Endometrium (tissue), 2 donors: ENCODE results near the gene IRF8.

Experiments used
- FAIRE-seq: peaks from 2 replicates; lab custom pipeline; 2012; peaks lifted over from hg19 to GRCh38; lab: Jason Lieb, UNC
- donor health status: control.
- donor health status: control.

Gene IRF8

GRCh38 chr16:85960486-85961046, 61.6 kb downstream of the IRF8 start:
- FAIRE-seq = no peak

GRCh38 chr16:85961988-85962915, 63.3 kb downstream of the IRF8 start:
- FAIRE-seq = no peak

GRCh38 chr16:85963753-85964285, 64.9 kb downstream of the IRF8 start:
- peak; percentile 74 for FAIRE-seq

- FAIRE-seq = no peak
Observed at GRCh38 chr16:85965125-85965524, 66.2 kb downstream of the IRF8 start.

- no peak for FAIRE-seq
Observed at GRCh38 chr16:85967111-85967510, 68.1 kb downstream of the IRF8 start.

GRCh38 chr16:85968041-85968920, 69.3 kb downstream of the IRF8 start:
- FAIRE-seq = no peak

- FAIRE-seq = no peak
Observed at GRCh38 chr16:85969159-85969558, 70.2 kb downstream of the IRF8 start.

GRCh38 chr16:85969591-85969990, 70.6 kb downstream of the IRF8 start:
- FAIRE-seq = no peak

GRCh38 chr16:85970016-85970733, 71.2 kb downstream of the IRF8 start:
- no peak for FAIRE-seq

GRCh38 chr16:85970738-85971137, 71.8 kb downstream of the IRF8 start:
- peak; percentile 89 for FAIRE-seq
